ENCODE results near the gene YPEL1.
"Not testable (repeated sequence)": the region's sequence is repeated elsewhere in the genome, so short reads cannot be mapped to it uniquely, and the experiment has no call there.

The YPEL1 gene

GRCh38 chr22:21680830-21681565 lies 54.6 kb downstream of the YPEL1 start:
- Histone ChIP-seq H3K4me1 (ENCODE audit: insufficient read depth, low read length, severe bottlenecking) (peaks cover 8% of the 10 kb centered on the region), H3K27ac (ENCODE audit: low read depth, low read length, poor library complexity, severe bottlenecking) (no peak overlapping the region), H3K27me3 (ENCODE audit: insufficient read depth, low read length) (no peaks in the 10 kb centered on the region), H3K36me3 (ENCODE audit: insufficient read depth, low read length) (peaks cover 47% of the 10 kb centered on the region), H3K4me3 (ENCODE audit: low read depth, low read length, poor library complexity, severe bottlenecking) (no peak overlapping the region), H3K4me2 (ENCODE audit: low read length) (no peak overlapping the region), H4K20me1 (ENCODE audit: insufficient read depth, low read length) (no peaks in the 10 kb centered on the region), H3K9ac (ENCODE audit: low read length) (no peak overlapping the region), H3K9me3 (ENCODE audit: low read length) (no peaks in the 10 kb centered on the region), H3K9me2 (ENCODE audit: low read depth, low read length) (no peaks in the 10 kb centered on the region), H3K79me2 (ENCODE audit: insufficient read depth, low read length) (no peaks in the 10 kb centered on the region), H3F3A (ENCODE audit: insufficient read depth, low read length) (no peaks in the 10 kb centered on the region), H2AFZ (ENCODE audit: low read length) (no peak overlapping the region)
- TF ChIP-seq, protein P1, sequence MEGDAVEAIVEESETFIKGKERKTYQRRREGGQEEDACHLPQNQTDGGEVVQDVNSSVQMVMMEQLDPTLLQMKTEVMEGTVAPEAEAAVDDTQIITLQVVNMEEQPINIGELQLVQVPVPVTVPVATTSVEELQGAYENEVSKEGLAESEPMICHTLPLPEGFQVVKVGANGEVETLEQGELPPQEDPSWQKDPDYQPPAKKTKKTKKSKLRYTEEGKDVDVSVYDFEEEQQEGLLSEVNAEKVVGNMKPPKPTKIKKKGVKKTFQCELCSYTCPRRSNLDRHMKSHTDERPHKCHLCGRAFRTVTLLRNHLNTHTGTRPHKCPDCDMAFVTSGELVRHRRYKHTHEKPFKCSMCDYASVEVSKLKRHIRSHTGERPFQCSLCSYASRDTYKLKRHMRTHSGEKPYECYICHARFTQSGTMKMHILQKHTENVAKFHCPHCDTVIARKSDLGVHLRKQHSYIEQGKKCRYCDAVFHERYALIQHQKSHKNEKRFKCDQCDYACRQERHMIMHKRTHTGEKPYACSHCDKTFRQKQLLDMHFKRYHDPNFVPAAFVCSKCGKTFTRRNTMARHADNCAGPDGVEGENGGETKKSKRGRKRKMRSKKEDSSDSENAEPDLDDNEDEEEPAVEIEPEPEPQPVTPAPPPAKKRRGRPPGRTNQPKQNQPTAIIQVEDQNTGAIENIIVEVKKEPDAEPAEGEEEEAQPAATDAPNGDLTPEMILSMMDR (IDR thresholded peaks at IDR 0.05; ENCODE audit: low read length): no peak
- no peak for TF ChIP-seq EZH2 (IDR thresholded peaks at IDR 0.05; ENCODE audit: borderline replicate concordance, low read length)

DNA sequence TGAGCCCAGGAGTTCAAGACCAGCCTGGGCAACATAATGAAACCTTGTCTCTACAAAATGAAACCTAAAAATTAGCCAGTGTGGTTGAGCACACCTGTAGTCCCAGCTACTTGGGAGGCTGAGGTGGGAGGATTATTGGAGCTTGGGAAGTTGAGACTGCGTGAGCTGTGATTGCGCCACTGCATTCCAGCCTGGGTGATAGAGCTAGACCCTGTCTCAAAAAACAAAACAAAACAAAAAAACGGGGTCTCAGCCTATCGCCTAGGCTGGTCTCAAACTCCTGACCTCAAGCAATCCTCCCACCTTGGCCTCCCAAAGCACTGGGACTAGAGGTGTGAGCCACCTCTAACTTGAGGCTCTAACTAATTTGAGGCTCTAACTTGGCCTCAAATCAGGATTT lies 56.2 kb downstream of the YPEL1 start:
- H2AFZ ChIP-seq (ENCODE audit: low read length): no peak overlapping the region
- no peak overlapping the region for H3K27ac ChIP-seq (ENCODE audit: low read depth, low read length, poor library complexity, severe bottlenecking)
- TF ChIP-seq, protein P1 (IDR thresholded peaks at IDR 0.05; ENCODE audit: low read length): no peak
- no peak for TF ChIP-seq EZH2 (IDR thresholded peaks at IDR 0.05; ENCODE audit: borderline replicate concordance, low read length)
- H3K79me2 ChIP-seq (ENCODE audit: insufficient read depth, low read length): no peaks in the 10 kb centered on the region
- H3K9me3 ChIP-seq (ENCODE audit: low read length): no peaks in the 10 kb centered on the region
- H3K4me1 ChIP-seq (ENCODE audit: insufficient read depth, low read length, severe bottlenecking): peaks cover 8% of the 10 kb centered on the region
- no peaks in the 10 kb centered on the region for H4K20me1 ChIP-seq (ENCODE audit: insufficient read depth, low read length)
- H3F3A ChIP-seq (ENCODE audit: insufficient read depth, low read length): no peaks in the 10 kb centered on the region
- no peak overlapping the region for H3K4me2 ChIP-seq (ENCODE audit: low read length)
- H3K36me3 ChIP-seq (ENCODE audit: insufficient read depth, low read length): peaks cover 55% of the 10 kb centered on the region
- no peaks in the 10 kb centered on the region for H3K9me2 ChIP-seq (ENCODE audit: low read depth, low read length)
- H3K4me3 ChIP-seq (ENCODE audit: low read depth, low read length, poor library complexity, severe bottlenecking): no peak overlapping the region
- H3K27me3 ChIP-seq (ENCODE audit: insufficient read depth, low read length): no peaks in the 10 kb centered on the region
- no peak overlapping the region for H3K9ac ChIP-seq (ENCODE audit: low read length)

- not testable (repeated sequence) for H3K4me2 ChIP-seq (ENCODE audit: low read length); H3K79me2 ChIP-seq (ENCODE audit: insufficient read depth, low read length); H3K27ac ChIP-seq (ENCODE audit: low read depth, low read length, poor library complexity, severe bottlenecking); H3K9me2 ChIP-seq (ENCODE audit: low read depth, low read length); H3K4me3 ChIP-seq (ENCODE audit: low read depth, low read length, poor library complexity, severe bottlenecking); H3K27me3 ChIP-seq (ENCODE audit: insufficient read depth, low read length); H4K20me1 ChIP-seq (ENCODE audit: insufficient read depth, low read length); H2AFZ ChIP-seq (ENCODE audit: low read length); H3F3A ChIP-seq (ENCODE audit: insufficient read depth, low read length); H3K9ac ChIP-seq (ENCODE audit: low read length); H3K4me1 ChIP-seq (ENCODE audit: insufficient read depth, low read length, severe bottlenecking); H3K9me3 ChIP-seq (ENCODE audit: low read length)
- H3K36me3 ChIP-seq (ENCODE audit: insufficient read depth, low read length): peaks cover 59% of the 10 kb centered on the region
These were observed 56.8 kb downstream of the YPEL1 start for GRCh38 chr22:21678842-21679241.

Measured in OCI-LY1 (cell line).